SU-DHL-6 (cell line): ENCODE measurements around the gene PHIP.

ENCODE experiments used
- CTCF ChIP-seq: fragments of 200-600 bp; sonication (generic); IDR thresholded peaks from one replicate; pipeline ENCODE4 v1.5.1; 2017; ENCODE audit warnings: antibody characterized with exemption, mild to moderate bottlenecking, low read length, moderate library complexity; ENCODE audit not compliant: insufficient read depth, poor library complexity, severe bottlenecking
- EZH2phosphoT487 ChIP-seq: fragments of 200-600 bp; sonication (generic), shearing (Covaris generic); conservative IDR thresholded peaks from 2 replicates; pipeline ENCODE4 v1.6.1; 2018; ENCODE audit warnings: mild to moderate bottlenecking, antibody characterized with exemption, low read length, moderate library complexity, mixed read lengths

GRCh38 chr6:78948785-78949184, 129.3 kb downstream of the PHIP start:
- no peak for TF ChIP-seq CTCF
- no peak for TF ChIP-seq EZH2phosphoT487
